ENCODE results near the gene LTA4H. TPM values are rescaled to one million over a fixed set of nuclear protein-coding genes. Genes with fewer than 3 reads are reported as not detected.

LTA4H gene
- polyA plus RNA-seq, 4 donors, result 74.6 to 195 (median 86.4) TPM

DNA sequence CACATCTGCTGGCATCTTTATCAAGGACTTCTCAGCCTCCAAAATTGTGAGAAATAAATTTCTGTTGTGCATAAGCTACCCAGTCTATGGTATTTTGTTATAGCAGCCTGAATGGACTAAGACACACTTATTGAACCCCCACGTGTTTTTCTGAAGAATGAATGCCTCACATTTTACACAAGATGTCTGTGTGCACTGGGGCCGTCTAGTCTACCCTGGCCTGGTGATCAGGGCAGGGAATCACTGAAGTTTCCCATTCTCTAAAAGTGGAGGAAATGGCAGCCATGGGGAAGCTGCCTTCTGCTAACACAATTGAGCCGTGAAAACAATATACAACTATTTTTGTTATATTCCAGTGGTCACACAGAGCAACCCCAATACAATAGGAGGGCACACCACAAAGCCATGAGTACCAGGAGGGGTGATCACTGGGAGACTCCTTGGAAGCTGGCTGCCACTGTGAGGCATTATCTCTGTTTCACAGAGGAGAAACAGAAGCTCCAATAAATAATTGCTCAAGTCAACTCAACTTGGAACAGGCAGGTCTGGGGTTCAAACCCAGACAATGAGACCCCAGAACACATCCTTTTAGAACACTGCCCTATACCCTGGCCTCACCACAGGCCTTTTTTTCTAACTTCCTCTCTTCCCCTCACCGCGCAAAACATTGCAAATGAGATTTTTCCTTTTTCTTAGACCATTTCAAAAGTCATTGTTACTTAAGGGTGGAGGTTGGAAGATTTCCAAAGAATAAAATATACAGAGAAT is 18.3 kb upstream of the LTA4H start:
- 77 to 91% (median 89%) methylated on average over 5 of the region's 5 CpGs for WGBS, 3 donors

GRCh38 chr12:96051756-96052485 is 16.5 kb upstream of the LTA4H start:
- Histone ChIP-seq H3K36me3 (ENCODE audit: control insufficient read depth in 3 of 3, insufficient read depth in 2 of 3, low read depth in 1 of 3, low read length in 3 of 3) (no peaks in the 10 kb centered on the region), H3K27me3 (ENCODE audit: control insufficient read depth in 3 of 3, insufficient read depth in 3 of 3, low read length in 3 of 3) (no peaks in the 10 kb centered on the region), H3K4me3 (ENCODE audit: low read depth in 1 of 3, low read length in 3 of 3) (no peak overlapping the region), H3K9me3 (ENCODE audit: control insufficient read depth in 2 of 2, insufficient read depth in 1 of 2, low read depth in 1 of 2, low read length in 1 of 2) (no peaks in the 10 kb centered on the region), H3K27ac (ENCODE audit: low read depth in 1 of 3, low read length in 2 of 3) (no peak overlapping the region), H3K4me1 (ENCODE audit: control insufficient read depth in 3 of 3, insufficient read depth in 2 of 3, low read depth in 1 of 3, low read length in 2 of 3) (peaks cover 0 to 7% (median 4%) of the 10 kb centered on the region in 3 donors)
- DNase-seq (no peak), FAIRE-seq (no peak)
- 66 to 83% (median 80%) methylated on average over 2 of the region's 2 CpGs for WGBS, 3 donors

More for the DNA sequence above, 18.3 kb upstream of the LTA4H start:
- FAIRE-seq (no peak), DNase-seq (no peak)
- no peaks in the 10 kb centered on the region for H3K9me3 ChIP-seq (ENCODE audit: control insufficient read depth in 2 of 2, insufficient read depth in 1 of 2, low read depth in 1 of 2, low read length in 1 of 2)
- peak overlapping the region in 1 of 3 donors; percentile 2 for H3K27ac ChIP-seq (ENCODE audit: low read depth in 1 of 3, low read length in 2 of 3)
- no peaks in the 10 kb centered on the region for H3K36me3 ChIP-seq (ENCODE audit: control insufficient read depth in 3 of 3, insufficient read depth in 2 of 3, low read depth in 1 of 3, low read length in 3 of 3)
- no peaks in the 10 kb centered on the region for H3K27me3 ChIP-seq (ENCODE audit: control insufficient read depth in 3 of 3, insufficient read depth in 3 of 3, low read length in 3 of 3)
- peaks cover 0 to 3% (median 0%) of the 10 kb centered on the region in 3 donors for H3K4me1 ChIP-seq (ENCODE audit: control insufficient read depth in 3 of 3, insufficient read depth in 2 of 3, low read depth in 1 of 3, low read length in 2 of 3)
- no peak overlapping the region for H3K4me3 ChIP-seq (ENCODE audit: low read depth in 1 of 3, low read length in 3 of 3)

DNA sequence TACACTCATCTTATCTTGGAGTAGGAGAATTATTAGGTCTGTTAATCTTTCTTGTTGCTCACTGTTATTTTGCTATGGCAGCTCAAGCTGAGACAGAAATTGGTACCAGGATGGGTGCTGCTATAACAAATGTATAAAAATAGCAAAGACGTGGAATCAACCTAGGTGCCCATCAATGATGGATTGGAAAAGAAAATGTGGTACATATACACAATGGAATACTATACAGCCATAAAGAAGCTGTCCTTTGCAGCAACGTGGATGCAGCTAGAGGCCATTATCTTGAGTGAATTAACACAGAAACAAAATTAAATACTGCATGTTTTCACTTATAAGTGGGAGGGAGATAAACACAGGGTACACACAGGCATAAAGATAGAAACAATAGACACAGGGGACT is 14.8 kb upstream of the LTA4H start:
- H3K27me3 ChIP-seq (ENCODE audit: control insufficient read depth in 3 of 3, insufficient read depth in 3 of 3, low read length in 3 of 3), result no peaks in the 10 kb centered on the region
- no peaks in the 10 kb centered on the region for H3K9me3 ChIP-seq (ENCODE audit: control insufficient read depth in 2 of 2, insufficient read depth in 1 of 2, low read depth in 1 of 2, low read length in 1 of 2)
- DNase-seq (no peak), FAIRE-seq (no peak)
- H3K4me1 ChIP-seq (ENCODE audit: control insufficient read depth in 3 of 3, insufficient read depth in 2 of 3, low read depth in 1 of 3, low read length in 2 of 3), result peaks cover 0 to 11% (median 7%) of the 10 kb centered on the region in 3 donors
- no peak overlapping the region for H3K27ac ChIP-seq (ENCODE audit: low read depth in 1 of 3, low read length in 2 of 3)
- no peaks in the 10 kb centered on the region for H3K36me3 ChIP-seq (ENCODE audit: control insufficient read depth in 3 of 3, insufficient read depth in 2 of 3, low read depth in 1 of 3, low read length in 3 of 3)
- WGBS, 3 donors, result 76 to 86% (median 79%) methylated on average over 2 of the region's 2 CpGs
- H3K4me3 ChIP-seq (ENCODE audit: low read depth in 1 of 3, low read length in 3 of 3), result no peak overlapping the region

DNA sequence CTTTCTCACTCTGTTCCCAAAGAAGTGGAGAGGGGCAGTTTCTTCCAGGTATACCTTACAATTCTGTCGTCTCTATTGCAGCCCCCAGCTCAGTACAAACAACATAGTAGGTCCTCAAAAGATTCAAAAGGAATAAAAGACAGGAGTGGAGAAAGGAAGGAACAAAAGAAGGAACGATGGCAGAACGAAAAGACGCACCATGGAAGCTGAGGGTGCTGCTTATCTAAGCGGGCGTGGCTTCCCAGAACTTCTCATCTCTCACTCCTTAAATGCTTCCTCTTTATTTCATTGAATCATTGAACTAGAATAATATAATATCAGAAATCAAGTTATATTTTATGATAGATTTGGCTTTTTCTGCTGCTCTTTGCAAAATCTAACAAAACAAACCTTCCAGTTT is 13.7 kb upstream of the LTA4H start:
- Histone ChIP-seq H3K9me3 (ENCODE audit: control insufficient read depth in 2 of 2, insufficient read depth in 1 of 2, low read depth in 1 of 2, low read length in 1 of 2) (no peaks in the 10 kb centered on the region), H3K27me3 (ENCODE audit: control insufficient read depth in 3 of 3, insufficient read depth in 3 of 3, low read length in 3 of 3) (no peaks in the 10 kb centered on the region), H3K4me1 (ENCODE audit: control insufficient read depth in 3 of 3, insufficient read depth in 2 of 3, low read depth in 1 of 3, low read length in 2 of 3) (peaks cover 0 to 11% (median 11%) of the 10 kb centered on the region in 3 donors), H3K4me3 (ENCODE audit: low read depth in 1 of 3, low read length in 3 of 3) (no peak overlapping the region), H3K36me3 (ENCODE audit: control insufficient read depth in 3 of 3, insufficient read depth in 2 of 3, low read depth in 1 of 3, low read length in 3 of 3) (no peaks in the 10 kb centered on the region), H3K27ac (ENCODE audit: low read depth in 1 of 3, low read length in 2 of 3) (no peak overlapping the region)
- no peak for DNase-seq
- 27 to 60% (median 48%) methylated on average over 6 of the region's 6 CpGs for WGBS, 3 donors
- no peak for FAIRE-seq

GRCh38 chr12:96048393-96048969 is 13.1 kb upstream of the LTA4H start:
- peaks cover 0 to 13% (median 11%) of the 10 kb centered on the region in 3 donors for H3K4me1 ChIP-seq (ENCODE audit: control insufficient read depth in 3 of 3, insufficient read depth in 2 of 3, low read depth in 1 of 3, low read length in 2 of 3)
- no peaks in the 10 kb centered on the region for H3K27me3 ChIP-seq (ENCODE audit: control insufficient read depth in 3 of 3, insufficient read depth in 3 of 3, low read length in 3 of 3)
- no peaks in the 10 kb centered on the region for H3K36me3 ChIP-seq (ENCODE audit: control insufficient read depth in 3 of 3, insufficient read depth in 2 of 3, low read depth in 1 of 3, low read length in 3 of 3)
- H3K4me3 ChIP-seq (ENCODE audit: low read depth in 1 of 3, low read length in 3 of 3), result no peak overlapping the region
- no peak for DNase-seq
- H3K9me3 ChIP-seq (ENCODE audit: control insufficient read depth in 2 of 2, insufficient read depth in 1 of 2, low read depth in 1 of 2, low read length in 1 of 2), result no peaks in the 10 kb centered on the region
- peak overlapping the region in 1 of 3 donors; percentile 2 for H3K27ac ChIP-seq (ENCODE audit: low read depth in 1 of 3, low read length in 2 of 3)
- WGBS, 3 donors, result 54 to 75% (median 67%) methylated on average over 5 of the region's 5 CpGs
- FAIRE-seq, result no peak

DNA sequence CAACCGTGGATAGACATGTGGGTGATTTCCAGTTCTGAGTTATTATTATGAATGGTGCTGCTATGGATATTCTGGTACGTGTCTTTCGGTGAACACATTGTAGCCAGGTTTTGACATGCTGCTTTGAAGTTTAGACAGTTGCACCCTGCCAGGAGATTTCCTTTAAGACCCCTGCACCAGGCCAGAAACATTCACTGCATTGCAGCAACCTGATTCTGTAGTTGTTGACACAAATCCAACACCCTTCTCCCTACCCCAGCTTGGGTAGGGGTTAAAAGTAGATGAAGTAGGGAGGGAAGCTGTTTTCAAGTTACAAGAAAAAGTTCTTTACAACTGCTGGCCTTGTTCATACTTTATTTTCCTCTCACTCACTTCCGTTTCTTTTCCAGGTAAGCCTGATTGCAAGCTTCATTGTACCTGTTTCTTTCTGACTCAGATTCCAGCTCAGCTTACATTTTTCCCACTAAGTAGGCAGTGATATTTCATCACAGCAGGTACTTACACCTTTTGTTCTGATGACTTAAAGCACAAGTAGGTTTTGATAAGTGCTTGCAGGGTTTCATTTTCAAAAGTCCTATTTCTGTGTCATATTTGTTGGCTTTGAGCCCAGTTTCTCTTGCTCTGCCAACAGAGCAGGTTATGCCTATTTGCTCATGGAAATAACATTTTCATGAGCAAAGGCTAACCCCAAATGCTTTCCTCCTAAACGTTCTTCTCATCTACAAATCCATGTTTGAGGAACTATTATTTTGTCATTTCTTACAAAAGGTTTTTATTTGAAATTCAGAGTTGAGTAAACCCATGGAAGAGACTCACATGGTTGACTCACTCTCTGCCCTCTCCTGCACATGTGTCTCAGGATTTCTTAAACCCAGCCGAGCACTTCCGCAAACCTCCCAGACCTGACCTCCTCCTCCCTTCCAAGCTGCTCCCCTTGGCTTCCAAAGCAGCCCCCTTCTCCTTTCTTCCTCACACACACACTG is 12.1 kb upstream of the LTA4H start:
- Histone ChIP-seq H3K36me3 (ENCODE audit: control insufficient read depth in 3 of 3, insufficient read depth in 2 of 3, low read depth in 1 of 3, low read length in 3 of 3) (no peaks in the 10 kb centered on the region), H3K4me3 (ENCODE audit: low read depth in 1 of 3, low read length in 3 of 3) (no peak overlapping the region), H3K27me3 (ENCODE audit: control insufficient read depth in 3 of 3, insufficient read depth in 3 of 3, low read length in 3 of 3) (no peaks in the 10 kb centered on the region), H3K9me3 (ENCODE audit: control insufficient read depth in 2 of 2, insufficient read depth in 1 of 2, low read depth in 1 of 2, low read length in 1 of 2) (no peaks in the 10 kb centered on the region), H3K4me1 (ENCODE audit: control insufficient read depth in 3 of 3, insufficient read depth in 2 of 3, low read depth in 1 of 3, low read length in 2 of 3) (peaks cover 0 to 13% (median 11%) of the 10 kb centered on the region in 3 donors), H3K27ac (ENCODE audit: low read depth in 1 of 3, low read length in 2 of 3) (peak overlapping the region; percentile 26 to 83 (median 80))
- peak; percentile 58 to 78 for DNase-seq
- no peak for FAIRE-seq
- 40 to 45% (median 42%) methylated on average over 7 of the region's 7 CpGs for WGBS, 3 donors

- H3K4me1 ChIP-seq (ENCODE audit: control insufficient read depth in 3 of 3, insufficient read depth in 2 of 3, low read depth in 1 of 3, low read length in 2 of 3), result peaks cover 0 to 13% (median 11%) of the 10 kb centered on the region in 3 donors
- H3K9me3 ChIP-seq (ENCODE audit: control insufficient read depth in 2 of 2, insufficient read depth in 1 of 2, low read depth in 1 of 2, low read length in 1 of 2), result no peaks in the 10 kb centered on the region
- DNase-seq, result no peak
- peak overlapping the region in 2 of 3 donors; percentile 80 to 83 for H3K27ac ChIP-seq (ENCODE audit: low read depth in 1 of 3, low read length in 2 of 3)
- WGBS, 3 donors, result 75 to 88% (median 77%) methylated on average over 3 of the region's 3 CpGs
- H3K4me3 ChIP-seq (ENCODE audit: low read depth in 1 of 3, low read length in 3 of 3), result no peak overlapping the region
- H3K36me3 ChIP-seq (ENCODE audit: control insufficient read depth in 3 of 3, insufficient read depth in 2 of 3, low read depth in 1 of 3, low read length in 3 of 3), result no peaks in the 10 kb centered on the region
- FAIRE-seq, result no peak
- H3K27me3 ChIP-seq (ENCODE audit: control insufficient read depth in 3 of 3, insufficient read depth in 3 of 3, low read length in 3 of 3), result no peaks in the 10 kb centered on the region
Measured at GRCh38 chr12:96046543-96047228, 11.3 kb upstream of the LTA4H start.
